K562 (cell line): ENCODE measurements around the gene ARHGAP26. TPM values are rescaled to one million over a fixed set of nuclear protein-coding genes. Genes with fewer than 3 reads are reported as not detected.

ENCODE experiments used
- ATAC-seq: fragments of 200-7000 bp; cut with Tn5 transposase; 3 replicates; pipeline ENCODE4 v1.9.1; 2020; ENCODE audit warnings: moderate library complexity
- BruUV-seq: library from RNA; stranded (reverse); fragments of 400-500 nt; replicated peaks from 2 replicates; lab custom pipeline; 2021; lab: Mats Ljungman, UMichigan
- CTCF ChIA-PET: fragments of 300-600 bp; formaldehyde crosslinking; extraction: SDS; loops from one replicate; lab custom pipeline; 2021; ENCODE audit warnings: low intra/inter-chr PET ratio; lab: Yijun Ruan, JAX
- POLR2A ChIA-PET: fragments of 300-600, 350-650 bp; sonication (Branson Sonifier 250); formaldehyde crosslinking; extraction: SDS; loops from one replicate; lab custom pipeline; 2021; ENCODE audit warnings: antibody characterized with exemption, inconsistent platforms; lab: Yijun Ruan, JAX
- DNase-seq, 4 experiments: peaks; one replicate each; pipeline versions ENCODE4 v3.0.0 to v3.0.0-alpha.2; 2011 to 2018; ENCODE audit warnings: low spot score in 3 of 4, mixed read lengths in 3 of 4; ENCODE audit errors: extremely low read depth in 1 of 4
- FAIRE-seq: peaks from 2 replicates; lab custom pipeline; 2011; peaks lifted over from hg19 to GRCh38; lab: Jason Lieb, UNC
- H2AFZ ChIP-seq: 2 replicates; pipeline ENCODE4 v1.6.0; 2011; ENCODE audit warnings: low read depth, low read length, control low read depth, inconsistent platforms
- H3K27ac ChIP-seq: fragments of 200-600 bp; 3 replicates; pipeline ENCODE4 v1.8.0; 2011; ENCODE audit warnings: low read depth, mild to moderate bottlenecking, control low read depth, inconsistent platforms, low read length, moderate library complexity, mixed read lengths; ENCODE audit errors: extremely low read depth
- H3K27me3 ChIP-seq, 2 experiments: fragments of 300-600 bp in 1 of 2; 2 replicates in 1 of 2; 3 replicates in 1 of 2; pipeline versions ENCODE4 v1.6.0 to v1.8.0; 2011; ENCODE audit warnings: inconsistent platforms in 2 of 2, low read length in 2 of 2, mild to moderate bottlenecking in 1 of 2, mixed read lengths in 1 of 2, moderate library complexity in 1 of 2; ENCODE audit not compliant: control insufficient read depth in 2 of 2, insufficient read depth in 2 of 2
- H3K36me3 ChIP-seq: fragments of 300-600 bp; 3 replicates; pipeline ENCODE4 v1.8.0; 2011; ENCODE audit warnings: mild to moderate bottlenecking, low read length, inconsistent platforms; ENCODE audit not compliant: control insufficient read depth, insufficient read depth
- H3K4me1 ChIP-seq, 2 experiments: fragments of 200-600 bp in 1 of 2; replicated peaks in 1 of 2; 2 replicates in 1 of 2; 3 replicates in 1 of 2; pipeline versions ENCODE4 v1.5.1 to v1.8.0; 2011; ENCODE audit warnings: inconsistent platforms in 2 of 2, low read length in 2 of 2, mild to moderate bottlenecking in 1 of 2, mixed read lengths in 1 of 2, moderate library complexity in 1 of 2; ENCODE audit not compliant: control insufficient read depth in 2 of 2, insufficient read depth in 2 of 2
- H3K4me2 ChIP-seq: 2 replicates; pipeline ENCODE4 v1.6.1; 2011; ENCODE audit warnings: low read length, control low read depth, inconsistent platforms, mixed read lengths; ENCODE audit not compliant: insufficient read depth
- H3K4me3 ChIP-seq: fragments of 200-600 bp; sonication (generic), shearing (Covaris generic); 2 replicates; pipeline ENCODE4 v1.5.1; 2016; ENCODE audit warnings: control low read depth, inconsistent platforms
- H3K79me2 ChIP-seq: fragments of 200-600 bp; 3 replicates; pipeline ENCODE4 v1.8.0; 2011; ENCODE audit warnings: low read length, inconsistent platforms; ENCODE audit not compliant: control insufficient read depth, insufficient read depth
- H3K9ac ChIP-seq, 2 experiments: 2 replicates each; pipeline versions ENCODE4 v1.6.0 to v1.6.1; 2011; ENCODE audit warnings: low read depth in 2 of 2, low read length in 2 of 2, control low read depth in 1 of 2, inconsistent platforms in 1 of 2, mild to moderate bottlenecking in 1 of 2, mixed read lengths in 1 of 2; ENCODE audit not compliant: insufficient read depth in 1 of 2
- H3K9me1 ChIP-seq: one replicate; pipeline ENCODE4 v1.6.0; 2011; ENCODE audit warnings: inconsistent platforms, mild to moderate bottlenecking, low read length, moderate library complexity; ENCODE audit not compliant: control insufficient read depth, insufficient read depth
- H3K9me3 ChIP-seq: replicated peaks from 2 replicates; pipeline ENCODE4 v1.5.1; 2011; ENCODE audit warnings: low read depth, low read length, inconsistent platforms; ENCODE audit not compliant: control insufficient read depth, insufficient read depth
- H4K20me1 ChIP-seq: replicated peaks from 2 replicates; pipeline ENCODE4 v1.6.1; 2011; ENCODE audit warnings: low read length, inconsistent platforms, mixed read lengths; ENCODE audit not compliant: control insufficient read depth, insufficient read depth
- CEBPG ChIP-seq, 3 experiments: fragments of 200-800 bp in 1 of 3; sonication (Bioruptor generic) in 1 of 3; sonication (generic) in 1 of 3; formaldehyde crosslinking in 1 of 3; IDR thresholded peaks in 2 of 3; conservative IDR thresholded peaks in 1 of 3; 2 replicates each; pipeline versions ENCODE4 v1.6.1 to v1.8.0; 2016 to 2022; ENCODE audit warnings: missing compliant biosample characterization in 2 of 3, missing genetic modification characterization in 2 of 3, mild to moderate bottlenecking in 1 of 3, missing genetic modification reagents in 1 of 3
- FOXJ2 ChIP-seq: fragments of 200-800 bp; sonication (Bioruptor generic); IDR thresholded peaks from 2 replicates; pipeline ENCODE4 v1.6.1; 2016; ENCODE audit warnings: missing genetic modification characterization, missing compliant biosample characterization
- HDAC1 ChIP-seq, 2 experiments: fragments of 450-650 bp; IDR thresholded peaks; 2 replicates each; pipeline ENCODE4 v1.6.1; 2016 to 2017; ENCODE audit warnings: inconsistent platforms in 1 of 2, mild to moderate bottlenecking in 1 of 2, moderate library complexity in 1 of 2
- IRF2 ChIP-seq: sonication (generic); formaldehyde crosslinking; IDR thresholded peaks from 2 replicates; pipeline ENCODE4 v1.8.1; 2022; ENCODE audit warnings: mild to moderate bottlenecking, missing genetic modification reagents
- MCM2 ChIP-seq: fragments of 450-650 bp; IDR thresholded peaks from 2 replicates; pipeline ENCODE4 v1.6.1; 2017; ENCODE audit warnings: low read depth, mild to moderate bottlenecking
- MTA3 ChIP-seq: fragments of 450-650 bp; formaldehyde crosslinking; IDR thresholded peaks from 2 replicates; pipeline ENCODE4 v1.6.1; 2017; ENCODE audit warnings: mild to moderate bottlenecking, borderline replicate concordance
- PHB ChIP-seq: fragments of 250-450 bp; sonication (Bioruptor Pico); IDR thresholded peaks from 2 replicates; pipeline ENCODE4 v1.5.0; 2021
- POLR2AphosphoS2 ChIP-seq: IDR thresholded peaks from 2 replicates; pipeline ENCODE4 v1.6.1; 2012; ENCODE audit warnings: low read length, improper control_type of control experiment
- POU5F1 ChIP-seq: fragments of 150-350 bp; IDR thresholded peaks from 2 replicates; pipeline ENCODE4 v1.6.1; 2014; ENCODE audit warnings: borderline replicate concordance, low read length, low read depth, mild to moderate bottlenecking; ENCODE audit not compliant: partially characterized antibody
- RAD21 ChIP-seq, 2 experiments: fragments of 250-450 bp in 1 of 2; fragments of 450-650 bp in 1 of 2; sonication (Bioruptor Pico) in 1 of 2; formaldehyde crosslinking in 1 of 2; IDR thresholded peaks in 1 of 2; conservative IDR thresholded peaks in 1 of 2; 2 replicates each; pipeline versions ENCODE4 v1.4.0 to v1.8.0; 2020 to 2022; ENCODE audit warnings: mild to moderate bottlenecking in 2 of 2, moderate library complexity in 1 of 2
- SLC30A9 ChIP-seq: fragments of 250-450 bp; sonication (Bioruptor Pico); IDR thresholded peaks from 2 replicates; pipeline ENCODE4 v1.8.0; 2022; ENCODE audit warnings: mild to moderate bottlenecking, moderate library complexity
- SRSF1 ChIP-seq: fragments of 200-400 bp; formaldehyde crosslinking; IDR thresholded peaks from 2 replicates; pipeline ENCODE4 v1.6.1; 2017; ENCODE audit warnings: mild to moderate bottlenecking, low read depth, low read length, moderate library complexity
- ZNF224 ChIP-seq: sonication (generic); formaldehyde crosslinking; IDR thresholded peaks from 2 replicates; pipeline ENCODE4 v1.8.0; 2022; ENCODE audit warnings: mild to moderate bottlenecking, missing genetic modification reagents
- WGBS: fragments of 100-300 bp; shearing (Covaris generic); methylation state at CpG from one replicate; pipeline ENCODE4 v1.1.6; 2016; ENCODE audit warnings: low coverage, mixed read lengths; ENCODE audit not compliant: insufficient coverage; ENCODE audit errors: missing lambda C conversion rate; 5-methylcytosine and 5-hydroxymethylcytosine counted together
- in situ Hi-C: fragments of 300-500 bp; cut with MboI; formaldehyde crosslinking; loops from 4 replicates; pipeline ENCODE4 v1.15.0; 2018; ENCODE audit warnings: inconsistent platforms, mixed read lengths
- intact Hi-C: fragments of 100-400 bp; cut with micrococcal nuclease; formaldehyde crosslinking; loops from 2 replicates; pipeline ENCODE4 v1.14.2; 2022
- polyA plus RNA-seq, 8 experiments: library from polyadenylated mRNA; depleted of rRNA in 4 of 8; stranded (reverse) in 5 of 8; unstranded in 3 of 8; fragments of >200 nt; fragmentation: Nextera tagmentation in 2 of 8; fragmentation: Illumina TruSeq in 1 of 8; extraction: Ambion mirVana in 2 of 8; extraction: Trizol in 1 of 8; gene quantifications; 2 replicates each; pipeline versions ENCODE4 v1.2.1 to v1.2.3, GENCODE V29; 2011 to 2014; ENCODE audit warnings: inconsistent platforms in 1 of 8, missing spikeins in 1 of 8
- total RNA-seq, 7 experiments: library from RNA; depleted of rRNA in 6 of 7; stranded (reverse); fragments of >200 nt in 6 of 7; fragmentation: Illumina TruSeq in 2 of 7; extraction: Trizol in 2 of 7; gene quantifications; 2 replicates each; pipeline versions ENCODE4 v1.2.1 to v1.2.3, GENCODE V29; 2011 to 2021; ENCODE audit warnings: low replicate concordance in 1 of 7
- TF ChIP-seq, protein P1 (sequence below): fragments of 450-650 bp; IDR thresholded peaks from 2 replicates; pipeline ENCODE4 v1.6.1; 2017; ENCODE audit warnings: antibody characterized with exemption
- TF ChIP-seq, protein P2 (sequence below): fragments of 250-450 bp; sonication (Bioruptor Pico); IDR thresholded peaks from 2 replicates; pipeline ENCODE4 v1.4.0; 2020; ENCODE audit warnings: mild to moderate bottlenecking
- TF ChIP-seq, protein P3 (sequence below): IDR thresholded peaks from 3 replicates; pipeline ENCODE4 v1.6.1; 2011; ENCODE audit warnings: borderline replicate concordance, mild to moderate bottlenecking; ENCODE audit not compliant: insufficient read length, insufficient read depth

Gene ARHGAP26
- total and polyA plus RNA-seq, 9 of the 15 experiments (the other 6 are each of a cell fraction or from before 2014, with no cell fraction given) = 0.13 to 1.1 (median 0.55) TPM

DNA sequence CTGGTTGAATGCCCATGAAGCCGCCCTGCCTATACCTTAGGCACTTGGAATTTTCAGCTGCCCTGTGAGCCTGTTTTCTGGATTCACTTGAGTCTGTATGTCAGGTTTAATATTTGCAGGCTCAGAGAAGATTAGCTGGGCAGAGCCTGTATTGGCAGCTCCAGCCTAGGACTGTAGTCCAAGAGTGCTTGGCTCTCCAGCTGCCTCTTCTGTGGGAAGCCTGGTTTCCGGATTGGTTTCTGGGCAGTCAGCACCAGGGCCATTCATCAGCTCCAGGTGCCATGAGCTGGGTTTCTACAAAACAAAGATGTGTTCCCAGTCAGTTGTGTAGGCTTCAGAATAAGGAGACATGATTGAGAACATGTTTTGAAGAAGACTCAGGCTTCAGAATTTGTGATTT, 90.1 kb downstream of the ARHGAP26 start (continued):
- TF ChIP-seq RAD21 (CRISPR knock-in tag; conservative IDR thresholded peaks at IDR 0.05 in 1 of 2, IDR thresholded peaks at IDR 0.05 in 1 of 2) (no peak), SLC30A9 (CRISPR knock-in tag) (no peak), IRF2 (CRISPR knock-in tag) (no peak), MTA3 (no peak), POU5F1 (no peak), MCM2 (no peak), ZNF224 (no peak)
- TF ChIP-seq, protein P1, sequence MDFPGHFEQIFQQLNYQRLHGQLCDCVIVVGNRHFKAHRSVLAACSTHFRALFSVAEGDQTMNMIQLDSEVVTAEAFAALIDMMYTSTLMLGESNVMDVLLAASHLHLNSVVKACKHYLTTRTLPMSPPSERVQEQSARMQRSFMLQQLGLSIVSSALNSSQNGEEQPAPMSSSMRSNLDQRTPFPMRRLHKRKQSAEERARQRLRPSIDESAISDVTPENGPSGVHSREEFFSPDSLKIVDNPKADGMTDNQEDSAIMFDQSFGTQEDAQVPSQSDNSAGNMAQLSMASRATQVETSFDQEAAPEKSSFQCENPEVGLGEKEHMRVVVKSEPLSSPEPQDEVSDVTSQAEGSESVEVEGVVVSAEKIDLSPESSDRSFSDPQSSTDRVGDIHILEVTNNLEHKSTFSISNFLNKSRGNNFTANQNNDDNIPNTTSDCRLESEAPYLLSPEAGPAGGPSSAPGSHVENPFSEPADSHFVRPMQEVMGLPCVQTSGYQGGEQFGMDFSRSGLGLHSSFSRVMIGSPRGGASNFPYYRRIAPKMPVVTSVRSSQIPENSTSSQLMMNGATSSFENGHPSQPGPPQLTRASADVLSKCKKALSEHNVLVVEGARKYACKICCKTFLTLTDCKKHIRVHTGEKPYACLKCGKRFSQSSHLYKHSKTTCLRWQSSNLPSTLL = no peak

DNA sequence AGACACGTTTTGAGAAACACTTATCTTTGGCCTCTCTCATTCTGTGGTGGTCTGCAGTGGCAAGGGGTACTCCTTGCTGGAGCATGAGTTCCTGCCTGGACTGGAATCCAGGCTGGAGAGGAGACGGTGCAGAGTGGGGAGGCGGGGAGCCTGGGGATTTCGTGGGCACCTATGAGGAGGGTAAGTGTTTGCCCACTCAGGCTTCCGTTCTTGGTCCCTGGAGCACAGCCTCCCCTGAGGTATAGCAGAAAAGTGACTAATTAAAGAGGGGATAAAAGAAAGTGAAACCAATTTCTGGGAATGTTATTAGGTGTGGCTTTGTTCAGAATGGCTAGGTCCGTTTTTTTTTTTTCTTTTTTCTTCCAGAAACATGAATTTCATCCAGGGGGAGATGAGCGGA, 90.8 kb downstream of the ARHGAP26 start:
- intact Hi-C loops (no loop called here), in situ Hi-C loops (no loop called here)
- Histone ChIP-seq H3K4me1 (no peaks in the 10 kb centered on the region), H3K9me1 (no peaks in the 10 kb centered on the region), H3K9ac (no peak overlapping the region), H3K4me2 (no peak overlapping the region), H3K27me3 (peaks cover 4 to 18% of the 10 kb centered on the region in 2 experiments; a peak in 4 of 5 replicates), H3K79me2 (no peaks in the 10 kb centered on the region), H3K4me3 (no peak overlapping the region), H3K36me3 (no peaks in the 10 kb centered on the region), H3K27ac (no peak overlapping the region), H3K9me3 (no peaks in the 10 kb centered on the region), H2AFZ (no peak overlapping the region), H4K20me1 (no peaks in the 10 kb centered on the region; the same call in 1 of the 2 replicates)
- no TSS peak for BruUV-seq
- POLR2A ChIA-PET = interaction anchor here (0.8 to 1.0 kb wide), 2 partner anchors 15 to 23 kb away, joined by 3 to 4 read pairs; no protein-coding TSS in a partner anchor
- ATAC-seq (no peak), DNase-seq (no peak), FAIRE-seq (no peak)
- 2% methylated on average over 7 of the region's 7 CpGs for WGBS
- CTCF ChIA-PET = no interaction called here
- TF ChIP-seq CEBPG (CRISPR knock-in tag; IDR thresholded peaks at IDR 0.05) = no peak
- TF ChIP-seq CEBPG (tag; conservative IDR thresholded peaks at IDR 0.05 in 1 of 2, IDR thresholded peaks at IDR 0.05 in 1 of 2) = no peak
- TF ChIP-seq, protein P2, sequence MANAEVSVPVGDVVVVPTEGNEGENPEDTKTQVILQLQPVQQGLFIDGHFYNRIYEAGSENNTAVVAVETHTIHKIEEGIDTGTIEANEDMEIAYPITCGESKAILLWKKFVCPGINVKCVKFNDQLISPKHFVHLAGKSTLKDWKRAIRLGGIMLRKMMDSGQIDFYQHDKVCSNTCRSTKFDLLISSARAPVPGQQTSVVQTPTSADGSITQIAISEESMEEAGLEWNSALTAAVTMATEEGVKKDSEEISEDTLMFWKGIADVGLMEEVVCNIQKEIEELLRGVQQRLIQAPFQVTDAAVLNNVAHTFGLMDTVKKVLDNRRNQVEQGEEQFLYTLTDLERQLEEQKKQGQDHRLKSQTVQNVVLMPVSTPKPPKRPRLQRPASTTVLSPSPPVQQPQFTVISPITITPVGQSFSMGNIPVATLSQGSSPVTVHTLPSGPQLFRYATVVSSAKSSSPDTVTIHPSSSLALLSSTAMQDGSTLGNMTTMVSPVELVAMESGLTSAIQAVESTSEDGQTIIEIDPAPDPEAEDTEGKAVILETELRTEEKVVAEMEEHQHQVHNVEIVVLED (CRISPR knock-in tag) = no peak
- no peak for TF ChIP-seq PHB (CRISPR knock-in tag)
- no peak for TF ChIP-seq SRSF1
- TF ChIP-seq HDAC1 (IDR thresholded peaks at IDR 0.05) = no peak
- no peak for TF ChIP-seq FOXJ2
- TF ChIP-seq, protein P3, sequence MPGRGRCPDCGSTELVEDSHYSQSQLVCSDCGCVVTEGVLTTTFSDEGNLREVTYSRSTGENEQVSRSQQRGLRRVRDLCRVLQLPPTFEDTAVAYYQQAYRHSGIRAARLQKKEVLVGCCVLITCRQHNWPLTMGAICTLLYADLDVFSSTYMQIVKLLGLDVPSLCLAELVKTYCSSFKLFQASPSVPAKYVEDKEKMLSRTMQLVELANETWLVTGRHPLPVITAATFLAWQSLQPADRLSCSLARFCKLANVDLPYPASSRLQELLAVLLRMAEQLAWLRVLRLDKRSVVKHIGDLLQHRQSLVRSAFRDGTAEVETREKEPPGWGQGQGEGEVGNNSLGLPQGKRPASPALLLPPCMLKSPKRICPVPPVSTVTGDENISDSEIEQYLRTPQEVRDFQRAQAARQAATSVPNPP = no peak
- no peak for TF ChIP-seq POLR2AphosphoS2
